ENCODE measurements around the gene SWT1.

The SWT1 gene

GRCh38 chr1:185325413-185325812 is 168.4 kb downstream of the SWT1 start:
- TF ChIP-seq ZFX (IDR thresholded peaks at IDR 0.05) (no peak), CTCF (conservative IDR thresholded peaks at IDR 0.05) (no peak)
- H3K27ac ChIP-seq, result no peak overlapping the region

- H3K27ac ChIP-seq, result no peak overlapping the region
Observed at GRCh38 chr1:185328255-185328654, 171.3 kb downstream of the SWT1 start.

GRCh38 chr1:185334182-185334581 is 177.2 kb downstream of the SWT1 start:
- TF ChIP-seq ZFX (IDR thresholded peaks at IDR 0.05), result no peak
- no peak for TF ChIP-seq CTCF (conservative IDR thresholded peaks at IDR 0.05)
- H3K27ac ChIP-seq, result no peak overlapping the region

More at GRCh38 chr1:185328255-185328654, 171.3 kb downstream of the SWT1 start:
- TF ChIP-seq ZFX (IDR thresholded peaks at IDR 0.05) (no peak), CTCF (conservative IDR thresholded peaks at IDR 0.05) (no peak)

DNA sequence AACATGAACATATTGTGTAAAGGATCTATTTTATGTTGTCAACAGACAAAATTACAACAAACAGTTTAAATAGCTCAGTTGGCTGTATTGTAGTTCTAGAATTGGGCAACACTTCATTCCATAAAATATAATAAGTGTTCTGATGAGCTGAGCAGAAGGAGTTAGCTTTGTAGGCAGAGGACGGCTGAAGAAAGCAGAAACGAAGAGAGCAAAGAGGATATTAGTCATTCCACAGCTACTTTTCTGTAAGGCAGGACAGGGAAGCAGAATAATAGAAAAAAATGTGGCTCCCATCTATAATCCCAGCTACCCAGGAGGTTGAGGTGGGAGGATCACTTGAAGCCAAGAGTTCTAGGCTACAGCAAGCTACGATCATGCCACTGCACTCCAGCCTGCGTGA is 180.3 kb downstream of the SWT1 start:
- H3K27ac ChIP-seq, result no peak overlapping the region
- TF ChIP-seq CTCF (conservative IDR thresholded peaks at IDR 0.05), result no peak
- TF ChIP-seq ZFX (IDR thresholded peaks at IDR 0.05), result no peak

DNA sequence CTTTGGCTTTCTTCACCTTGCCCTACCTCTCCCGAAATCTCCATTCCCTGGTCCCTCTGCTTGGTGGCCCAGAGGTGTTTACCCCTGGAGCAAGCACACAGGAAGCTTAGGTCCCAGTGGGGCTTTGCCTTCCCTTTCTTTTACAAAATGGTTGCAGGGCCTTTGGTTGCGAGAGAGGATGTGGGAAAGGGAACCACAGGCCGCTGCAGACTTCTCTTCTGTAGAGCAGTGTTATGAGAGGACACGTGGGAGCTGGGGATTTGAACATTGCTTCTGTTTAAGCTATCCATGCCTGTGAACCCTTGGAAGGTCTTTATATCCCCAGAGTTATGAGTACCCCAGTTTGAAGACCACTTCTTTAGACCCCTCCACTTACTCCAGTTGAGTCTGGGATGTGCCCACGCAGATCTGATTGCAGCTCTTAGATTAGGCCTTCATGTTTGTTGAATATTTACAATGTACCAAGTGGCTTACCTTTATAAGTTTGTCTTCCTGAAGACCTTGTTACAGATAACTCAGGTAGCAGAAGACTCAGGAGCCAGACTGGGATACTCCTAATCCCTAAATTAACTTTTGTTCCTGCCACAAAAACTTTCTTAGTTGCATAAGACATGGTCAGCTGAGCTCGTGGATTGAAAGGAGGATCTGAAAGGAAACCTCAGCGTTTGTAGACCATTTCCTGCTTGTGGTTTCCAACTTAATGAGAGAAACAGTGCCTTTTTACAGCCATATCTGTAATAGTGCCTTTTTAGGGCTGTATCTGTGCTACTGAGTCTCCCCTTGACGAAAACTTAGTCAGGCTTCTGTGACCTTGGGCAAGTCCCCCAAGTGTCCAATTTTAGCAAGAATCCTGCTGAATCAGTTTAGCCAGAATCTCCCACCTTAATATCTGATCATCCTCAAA is 182.0 kb downstream of the SWT1 start:
- TF ChIP-seq CTCF (conservative IDR thresholded peaks at IDR 0.05) (no peak), ZFX (IDR thresholded peaks at IDR 0.05) (no peak)
- no peak overlapping the region for H3K27ac ChIP-seq

GRCh38 chr1:185341196-185341781 is 184.3 kb downstream of the SWT1 start:
- no peak for TF ChIP-seq CTCF (conservative IDR thresholded peaks at IDR 0.05)
- H3K27ac ChIP-seq, result no peak overlapping the region
